GM12878 (cell line): ENCODE results near the gene TEFM. TPM values are rescaled to one million over a fixed set of nuclear protein-coding genes. Genes with fewer than 3 reads are reported as not detected.
A peak's percentile ranks its signal among the peaks of the same experiment; 100 is the strongest.

Source experiments
- ATAC-seq: fragments of 200-7000 bp; cut with Tn5 transposase; 3 replicates; pipeline ENCODE4 v1.9.1; 2020; ENCODE audit warnings: mild to moderate bottlenecking, moderate library complexity
- BruUV-seq: library from RNA; stranded (reverse); fragments of 400-500 nt; replicated peaks from 2 replicates; lab custom pipeline; 2021; lab: Mats Ljungman, UMichigan
- CTCF ChIA-PET: fragments of 300-600 bp; sonication (Branson Sonifier 250); formaldehyde crosslinking; extraction: SDS; loops from one replicate; lab custom pipeline; 2021; ENCODE audit warnings: inconsistent platforms; lab: Yijun Ruan, JAX
- POLR2A ChIA-PET: fragments of 350-600 bp; formaldehyde crosslinking; extraction: SDS; loops from one replicate; lab custom pipeline; 2021; ENCODE audit warnings: inconsistent platforms; lab: Charles Lee
- RAD21 ChIA-PET: fragments of 300-600 bp; sonication (Branson Sonifier 250); formaldehyde crosslinking; loops from one replicate; lab custom pipeline; 2023; ENCODE audit warnings: antibody characterized with exemption; ENCODE audit not compliant: unreplicated experiment; lab: Charles Lee
- SMC1A ChIA-PET: fragments of 300-600 bp; sonication (Branson Sonifier 250); formaldehyde crosslinking; loops from one replicate; lab custom pipeline; 2023; ENCODE audit not compliant: unreplicated experiment, uncharacterized antibody; lab: Charles Lee
- DNase-seq: peaks from one replicate; pipeline ENCODE4 v3.0.0-alpha.2; 2011; ENCODE audit warnings: low read depth, low spot score
- FAIRE-seq: peaks from 3 replicates; lab custom pipeline; 2011; peaks lifted over from hg19 to GRCh38; lab: Jason Lieb, UNC
- H2AFZ ChIP-seq: 2 replicates; pipeline ENCODE4 v1.6.0; 2011; ENCODE audit warnings: low read depth, low read length, control low read depth; ENCODE audit not compliant: control insufficient read depth
- H3K27ac ChIP-seq: 2 replicates; pipeline ENCODE4 v1.5.1; 2011; ENCODE audit warnings: control low read depth; ENCODE audit not compliant: control insufficient read depth, insufficient read depth
- H3K27me3 ChIP-seq, 2 experiments: replicated peaks in 1 of 2; 2 replicates each; pipeline versions ENCODE4 v1.6.0 to v1.6.1; 2011; ENCODE audit warnings: low read length in 1 of 2; ENCODE audit not compliant: control insufficient read depth in 2 of 2, insufficient read depth in 2 of 2
- H3K36me3 ChIP-seq, 2 experiments: 2 replicates each; pipeline ENCODE4 v1.5.1; 2011; ENCODE audit warnings: low read length in 1 of 2; ENCODE audit not compliant: control insufficient read depth in 2 of 2, insufficient read depth in 2 of 2
- H3K4me1 ChIP-seq: 2 replicates; pipeline ENCODE4 v1.6.1; 2011; ENCODE audit warnings: mild to moderate bottlenecking, low read length, moderate library complexity, mixed read lengths; ENCODE audit not compliant: control insufficient read depth, insufficient read depth
- H3K4me2 ChIP-seq: 2 replicates; pipeline ENCODE4 v1.6.0; 2011; ENCODE audit warnings: control low read depth; ENCODE audit not compliant: control insufficient read depth, insufficient read depth
- H3K4me3 ChIP-seq: fragments of 200-600 bp; sonication (generic); 2 replicates; pipeline ENCODE4 v1.5.1; 2016
- H3K79me2 ChIP-seq: 2 replicates; pipeline ENCODE4 v1.6.0; 2011; ENCODE audit warnings: low read length; ENCODE audit not compliant: control insufficient read depth, insufficient read depth
- H3K9ac ChIP-seq: 2 replicates; pipeline ENCODE4 v1.8.0; 2011; ENCODE audit warnings: low read length, control low read depth, mixed read lengths; ENCODE audit not compliant: control insufficient read depth, insufficient read depth
- H3K9me3 ChIP-seq: replicated peaks from 3 replicates; pipeline ENCODE4 v1.5.1; 2011; ENCODE audit warnings: mild to moderate bottlenecking, low read length; ENCODE audit not compliant: control insufficient read depth, insufficient read depth
- H4K20me1 ChIP-seq: 2 replicates; pipeline ENCODE4 v1.6.0; 2011; ENCODE audit not compliant: control insufficient read depth, insufficient read depth
- ATF2 ChIP-seq: IDR thresholded peaks from 2 replicates; pipeline ENCODE4 v1.6.1; 2012; ENCODE audit warnings: low read length, inconsistent platforms
- CBX5 ChIP-seq: sonication (generic); IDR thresholded peaks from 2 replicates; pipeline ENCODE4 v1.6.1; 2016; ENCODE audit warnings: low read depth, moderate library complexity, mild to moderate bottlenecking, inconsistent platforms
- CREB1 ChIP-seq: IDR thresholded peaks from 2 replicates; pipeline ENCODE4 v1.6.1; 2012; ENCODE audit warnings: low read depth, mild to moderate bottlenecking, inconsistent platforms
- CREM ChIP-seq: IDR thresholded peaks from 2 replicates; pipeline ENCODE4 v1.6.1; 2014; ENCODE audit warnings: antibody characterized with exemption, low read depth
- DPF2 ChIP-seq: fragments of 450-650 bp; IDR thresholded peaks from 2 replicates; pipeline ENCODE4 v1.6.1; 2017; ENCODE audit warnings: mild to moderate bottlenecking
- EP300 ChIP-seq, 2 experiments: fragments of 150-350 bp in 1 of 2; IDR thresholded peaks; 2 replicates each; pipeline ENCODE4 v1.6.1; 2011 to 2012; ENCODE audit warnings: low read depth in 2 of 2, low read length in 2 of 2, borderline replicate concordance in 1 of 2, improper control_type of control experiment in 1 of 2, inconsistent platforms in 1 of 2; ENCODE audit not compliant: control insufficient read depth in 1 of 2
- RB1 ChIP-seq: fragments of 450-650 bp; formaldehyde crosslinking; IDR thresholded peaks from 2 replicates; pipeline ENCODE4 v1.6.1; 2017; ENCODE audit warnings: mild to moderate bottlenecking, borderline replicate concordance
- RBBP5 ChIP-seq: fragments of 200-600 bp; sonication (generic); conservative IDR thresholded peaks from 2 replicates; pipeline ENCODE4 v1.6.1; 2016
- RUNX3 ChIP-seq: IDR thresholded peaks from 2 replicates; pipeline ENCODE4 v1.6.1; 2012; ENCODE audit warnings: low read length, inconsistent platforms
- SIN3A ChIP-seq: IDR thresholded peaks from 2 replicates; pipeline ENCODE4 v1.6.1; 2012; ENCODE audit warnings: low read depth, low read length, improper control_type of control experiment
- SMAD5 ChIP-seq: IDR thresholded peaks from 2 replicates; pipeline ENCODE4 v1.6.1; 2016; ENCODE audit warnings: antibody characterized with exemption, low read depth
- USF1 ChIP-seq: IDR thresholded peaks from 2 replicates; pipeline ENCODE4 v1.6.1; 2011; ENCODE audit warnings: borderline replicate concordance, low read depth, mild to moderate bottlenecking, moderate library complexity, mixed read lengths, low read length; ENCODE audit not compliant: insufficient read depth; ENCODE audit errors: extremely low read length
- ZNF217 ChIP-seq: fragments of 450-650 bp; IDR thresholded peaks from 2 replicates; pipeline ENCODE4 v1.6.1; 2017; ENCODE audit warnings: antibody characterized with exemption, mild to moderate bottlenecking
- ZNF687 ChIP-seq: fragments of 450-650 bp; IDR thresholded peaks from 2 replicates; pipeline ENCODE4 v1.6.1; 2017; ENCODE audit warnings: mild to moderate bottlenecking, moderate library complexity
- ZZZ3 ChIP-seq: IDR thresholded peaks from 2 replicates; pipeline ENCODE4 v1.6.1; 2011; ENCODE audit warnings: low read depth; ENCODE audit not compliant: control insufficient read depth, insufficient read length
- WGBS: methylation state at CpG from one replicate; pipeline ENCODE4 v1.1.6; 2016; ENCODE audit warnings: low lambda C conversion rate; ENCODE audit not compliant: insufficient replicate concordance, insufficient coverage; ENCODE audit errors: missing lambda C conversion rate; 5-methylcytosine and 5-hydroxymethylcytosine counted together
- in situ Hi-C: fragments of 300-500 bp; cut with MboI; formaldehyde crosslinking; loops from 9 replicates; pipeline ENCODE4 v1.14.3; 2018; ENCODE audit warnings: mixed read lengths
- intact Hi-C: fragments of 100-400 bp; cut with micrococcal nuclease; formaldehyde crosslinking; loops from one replicate; pipeline ENCODE4 v1.14.2; 2022; ENCODE audit not compliant: unreplicated experiment
- polyA plus RNA-seq, 11 experiments: library from polyadenylated mRNA; depleted of rRNA in 4 of 11; unstranded in 6 of 11; stranded (reverse) in 5 of 11; fragments of >200 nt; fragmentation: Nextera tagmentation in 4 of 11; fragmentation: Illumina TruSeq in 1 of 11; extraction: Ambion mirVana in 4 of 11; extraction: Trizol in 1 of 11; gene quantifications; 1 replicate in 1 of 11; 2 replicates in 10 of 11; pipeline versions ENCODE4 v1.2.1 to v1.2.3, GENCODE V29; 2011 to 2016; ENCODE audit warnings: inconsistent platforms in 2 of 11, missing spikeins in 2 of 11, low read depth in 1 of 11
- total RNA-seq, 4 experiments: library from RNA; depleted of rRNA in 3 of 4; stranded (reverse); fragments of >200 nt in 3 of 4; fragmentation: Illumina TruSeq in 1 of 4; extraction: Trizol in 1 of 4; gene quantifications; 2 replicates each; pipeline versions ENCODE4 v1.2.1 to v1.2.3, GENCODE V29; 2013 to 2021

TEFM gene
- total and polyA plus RNA-seq, 10 of the 15 experiments (the other 5 are each of a cell fraction or from before 2014, with no cell fraction given), result 11.5 to 57.1 (median 28.6) TPM

- CTCF ChIA-PET, result no interaction called here
- H3K4me2 ChIP-seq, result peak overlapping the region; percentile 70
- H3K27ac ChIP-seq, result no peak overlapping the region
- SMC1A ChIA-PET, result no interaction called here
- WGBS, result 66% methylated on average over 11 of the region's 11 CpGs
- no TSS peak for BruUV-seq
- intact Hi-C loops (no loop called here), in situ Hi-C loops (no loop called here)
- H4K20me1 ChIP-seq, result no peaks in the 10 kb centered on the region
- peaks cover 0 to 2% of the 10 kb centered on the region in 2 experiments; a peak in 1 of 4 replicates for H3K27me3 ChIP-seq
- RAD21 ChIA-PET, result interaction anchor here (1.6 kb wide), 1 partner anchor 17 kb away, joined by 3 read pairs; no protein-coding TSS in a partner anchor
- ATAC-seq, result peak; percentile 42
- H2AFZ ChIP-seq, result no peak overlapping the region; the same call in 1 of the 2 replicates
- H3K9ac ChIP-seq, result no peak overlapping the region
- no peaks in the 10 kb centered on the region for H3K79me2 ChIP-seq
- FAIRE-seq, result peak; percentile 38
- POLR2A ChIA-PET, result no interaction called here
- TF ChIP-seq RUNX3 (0 out of 2 replicates have a peak, but pooled peaks have one; percentile 50), CREM (peak; percentile 39; the same call in 1 of the 2 replicates), USF1 (no peak), EP300 (IDR thresholded peaks at IDR 0.05; ENCODE audit: borderline replicate concordance in 1 of 2, control insufficient read depth in 1 of 2, low read depth in 2 of 2, low read length in 2 of 2) (no peak), DPF2 (no peak), ZNF687 (no peak), ZNF217 (no peak), CREB1 (peak; percentile 51; the same call in 1 of the 2 replicates), ZZZ3 (no peak), RB1 (no peak), ATF2 (no peak), SIN3A (no peak), CBX5 (no peak), SMAD5 (no peak), RBBP5 (no peak)
- no peaks in the 10 kb centered on the region; the same call in 1 of the 2 replicates for H3K4me1 ChIP-seq
- H3K36me3 ChIP-seq, result no peaks in the 10 kb centered on the region
- no peak overlapping the region for H3K4me3 ChIP-seq
- H3K9me3 ChIP-seq, result no peaks in the 10 kb centered on the region
- DNase-seq, result no peak
Observed at GRCh38 chr17:30920683-30921543, 14.9 kb upstream of the TEFM start.
